Hematopoietic multipotent progenitor cell treated with erythropoietin and hydrocortisone succinate and interleukin-3 and kit ligand, for 15 days (in vitro differentiated cells): ENCODE data around the gene SPHK1.
A peak's percentile ranks its signal among the peaks of the same experiment; 100 is the strongest.

Experiments
- DNase-seq: peaks from one replicate; pipeline ENCODE4 v3.0.0-alpha.2; 2015; ENCODE audit warnings: low spot score

SPHK1 gene

GRCh38 chr17:76407509-76407908 lies 23.1 kb downstream of the SPHK1 start:
- no peak for DNase-seq

GRCh38 chr17:76408037-76408849 lies 23.8 kb downstream of the SPHK1 start:
- DNase-seq: peak; percentile 81

- DNase-seq: no peak
These were observed 26.0 kb downstream of the SPHK1 start for GRCh38 chr17:76410328-76410965.

- DNase-seq: no peak
These were observed 26.8 kb downstream of the SPHK1 start for GRCh38 chr17:76411247-76411646.

GRCh38 chr17:76414334-76415295 lies 30.2 kb downstream of the SPHK1 start:
- DNase-seq: peak; percentile 90

- no peak for DNase-seq
These were observed 31.4 kb downstream of the SPHK1 start for GRCh38 chr17:76415786-76416185.

- no peak for DNase-seq
These were observed 32.0 kb downstream of the SPHK1 start for GRCh38 chr17:76416457-76416856.

GRCh38 chr17:76416899-76417298 lies 32.5 kb downstream of the SPHK1 start:
- DNase-seq: no peak

- peak; percentile 77 for DNase-seq
These were observed 33.2 kb downstream of the SPHK1 start for GRCh38 chr17:76417499-76418143.

GRCh38 chr17:76419576-76420260 lies 35.3 kb downstream of the SPHK1 start:
- no peak for DNase-seq

- DNase-seq: no peak
These were observed 36.1 kb downstream of the SPHK1 start for GRCh38 chr17:76420356-76421043.

GRCh38 chr17:76421044-76421407 lies 36.6 kb downstream of the SPHK1 start:
- no peak for DNase-seq

- DNase-seq: no peak
These were observed 38.0 kb downstream of the SPHK1 start for GRCh38 chr17:76422406-76422805.

GRCh38 chr17:76422860-76423259 lies 38.5 kb downstream of the SPHK1 start:
- no peak for DNase-seq

GRCh38 chr17:76426853-76427252 lies 42.4 kb downstream of the SPHK1 start:
- no peak for DNase-seq

- DNase-seq: no peak
These were observed 43.3 kb downstream of the SPHK1 start for GRCh38 chr17:76427501-76428231.

- no peak for DNase-seq
These were observed 44.1 kb downstream of the SPHK1 start for GRCh38 chr17:76428511-76428910.

- DNase-seq: no peak
These were observed 47.1 kb downstream of the SPHK1 start for GRCh38 chr17:76431509-76431908.

- DNase-seq: no peak
These were observed 47.6 kb downstream of the SPHK1 start for GRCh38 chr17:76432004-76432403.

- DNase-seq: peak; percentile 50
These were observed 48.4 kb downstream of the SPHK1 start for GRCh38 chr17:76432712-76433336.
